Activated T-cell treated with anti-CD3 and anti-CD28 coated beads for 1 hour (primary cell): Measurements from ENCODE around the gene STAB2.

Source experiments
- DNase-seq: peaks from one replicate; pipeline ENCODE4 v3.0.0-alpha.2; 2020; ENCODE audit warnings: low read depth

Gene STAB2

GRCh38 chr12:103588680-103589079, 1.6 kb downstream of the STAB2 start:
- DNase-seq = no peak

DNA sequence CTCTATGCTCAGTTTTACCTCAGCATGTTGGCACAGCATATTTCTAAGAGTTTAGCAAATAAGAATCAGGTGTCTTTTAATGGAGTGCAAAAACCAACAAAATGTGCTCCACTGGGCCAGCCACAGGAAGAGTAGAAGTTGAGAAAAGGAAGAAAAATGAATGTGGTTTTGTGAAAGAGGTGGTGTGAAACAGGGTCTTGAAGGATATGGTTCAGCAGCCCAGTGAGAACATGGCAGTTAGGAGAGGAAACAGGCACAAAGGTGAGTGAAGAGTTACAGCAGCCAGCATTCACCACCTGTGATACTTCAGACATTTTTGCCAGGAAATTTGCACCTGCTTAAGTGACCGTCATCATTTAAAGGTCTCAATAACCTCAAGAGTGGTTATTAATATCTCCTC, 2.4 kb downstream of the STAB2 start:
- DNase-seq = no peak

- DNase-seq = no peak
Measured at GRCh38 chr12:103590271-103590670, 3.2 kb downstream of the STAB2 start.

GRCh38 chr12:103596981-103597380, 9.9 kb downstream of the STAB2 start:
- DNase-seq = no peak

DNA sequence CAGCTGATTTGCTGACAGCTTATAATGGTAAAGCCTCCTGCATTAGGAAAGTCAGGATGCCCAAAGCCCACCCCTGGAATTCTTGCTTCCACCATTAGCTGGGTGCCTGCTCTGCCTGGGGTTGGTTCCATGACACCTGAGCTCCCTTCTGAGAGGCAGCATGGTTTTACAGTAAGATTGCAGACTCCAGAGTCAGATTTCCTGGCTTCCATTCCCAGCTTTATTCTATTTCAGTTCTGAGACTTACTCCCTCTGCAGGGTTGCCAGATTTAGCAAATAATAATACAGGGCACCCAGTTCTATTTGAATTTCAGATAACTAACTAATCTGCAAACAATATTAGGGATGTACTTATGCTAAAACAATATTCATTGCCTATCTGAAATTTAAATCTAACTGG, 12.2 kb downstream of the STAB2 start:
- DNase-seq = no peak

GRCh38 chr12:103600967-103601728, 14.1 kb downstream of the STAB2 start:
- DNase-seq = no peak

GRCh38 chr12:103620395-103620794, 33.3 kb downstream of the STAB2 start:
- no peak for DNase-seq

DNA sequence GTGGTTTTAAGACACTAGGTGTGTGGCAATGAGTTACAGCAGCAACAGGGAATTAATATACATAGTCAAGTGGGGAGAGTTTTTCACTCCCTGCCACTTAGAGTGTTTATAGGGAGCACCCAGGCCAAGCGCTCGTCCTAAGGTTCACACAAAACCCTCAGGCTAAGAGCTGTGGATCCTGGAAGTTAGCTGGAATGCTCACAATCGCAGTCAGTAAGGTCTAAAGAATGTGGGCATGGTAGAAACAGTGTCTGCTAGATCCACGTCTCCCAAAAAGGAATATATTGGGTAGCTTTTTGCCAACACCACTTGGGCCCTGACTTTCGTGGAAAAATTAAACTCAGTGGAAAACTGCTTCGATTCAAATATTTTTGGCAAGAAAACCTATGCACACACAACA, 36.6 kb downstream of the STAB2 start:
- DNase-seq = no peak

DNA sequence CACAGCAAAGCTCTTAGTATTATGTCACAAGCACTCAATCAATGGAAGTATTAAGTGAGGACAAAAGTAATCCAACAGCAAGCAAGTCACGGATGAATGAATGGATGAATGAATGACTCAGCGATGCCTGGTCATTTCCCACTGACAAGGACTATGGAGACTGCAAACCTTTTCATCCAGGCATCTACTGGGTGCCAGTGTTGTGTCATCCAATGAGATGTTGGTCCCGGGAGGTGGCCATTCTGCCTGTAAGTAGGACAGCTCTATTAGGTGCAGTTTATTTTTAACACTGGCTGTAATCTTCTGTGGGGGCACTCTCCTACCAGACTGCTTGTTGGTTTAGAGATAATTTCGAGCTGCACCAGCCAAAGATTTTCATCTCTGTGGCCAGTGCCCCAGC, 39.4 kb downstream of the STAB2 start:
- no peak for DNase-seq

- DNase-seq = no peak
Measured at GRCh38 chr12:103627189-103627855, 40.2 kb downstream of the STAB2 start.

GRCh38 chr12:103632554-103633216, 45.6 kb downstream of the STAB2 start:
- peak; percentile 7 for DNase-seq

DNA sequence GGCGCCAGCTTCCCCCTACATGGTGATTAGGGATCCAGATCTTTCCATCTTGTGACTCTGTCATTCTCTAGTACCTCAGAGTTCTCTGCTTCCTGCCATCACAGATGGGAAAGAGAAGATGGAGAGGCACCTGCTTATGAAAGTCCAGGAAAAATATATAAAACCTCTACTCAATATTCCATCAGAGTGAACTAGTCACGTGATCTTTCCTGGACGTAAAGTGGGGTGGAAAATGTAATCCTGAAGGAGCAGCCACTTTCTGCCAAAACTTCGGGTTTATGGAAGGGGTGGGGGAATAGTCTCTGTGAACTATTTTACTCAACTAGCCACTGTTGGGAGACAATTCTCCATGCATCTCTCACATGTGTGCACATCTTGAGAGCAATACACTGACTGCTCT, 47.7 kb downstream of the STAB2 start:
- no peak for DNase-seq

DNA sequence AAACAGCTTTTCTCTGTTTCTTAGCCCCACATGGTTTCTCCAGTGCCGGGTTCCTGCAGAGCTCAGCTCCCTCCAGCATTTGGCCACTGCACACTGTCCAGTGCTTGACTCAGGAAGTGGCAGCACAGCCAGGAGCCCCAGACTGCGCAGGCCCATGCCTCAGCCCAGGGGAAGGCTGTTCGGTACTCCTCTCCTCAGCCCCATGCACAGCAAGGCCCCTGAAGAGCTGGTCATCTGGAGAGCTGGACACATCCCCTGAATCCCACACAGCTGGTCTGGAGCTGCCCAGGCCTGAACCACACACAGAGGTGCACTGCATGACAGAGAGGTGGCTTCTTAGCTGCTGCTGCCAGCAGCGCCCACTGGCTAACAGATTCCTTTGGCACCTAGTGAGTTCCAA, 48.3 kb downstream of the STAB2 start:
- DNase-seq = no peak

- no peak for DNase-seq
Measured at GRCh38 chr12:103637021-103637420, 49.9 kb downstream of the STAB2 start.

DNA sequence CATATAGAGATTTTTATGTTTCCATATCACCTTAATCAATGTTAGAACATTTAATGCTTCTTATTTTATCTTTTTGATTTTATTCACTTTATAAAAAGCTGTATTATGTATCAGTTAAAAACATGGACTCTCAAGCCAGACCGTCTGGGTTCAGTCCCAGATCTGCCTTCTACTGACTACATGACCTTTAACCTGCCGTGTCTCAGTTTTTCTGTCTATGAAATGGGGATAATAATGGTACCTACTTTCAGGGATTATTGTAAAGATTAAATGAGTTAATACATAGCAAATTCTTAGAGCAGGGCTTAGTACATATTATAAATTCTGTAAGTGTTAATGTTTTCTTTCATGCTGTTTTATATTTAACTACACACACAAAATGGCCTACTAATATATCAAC, 50.4 kb downstream of the STAB2 start:
- DNase-seq = no peak

DNA sequence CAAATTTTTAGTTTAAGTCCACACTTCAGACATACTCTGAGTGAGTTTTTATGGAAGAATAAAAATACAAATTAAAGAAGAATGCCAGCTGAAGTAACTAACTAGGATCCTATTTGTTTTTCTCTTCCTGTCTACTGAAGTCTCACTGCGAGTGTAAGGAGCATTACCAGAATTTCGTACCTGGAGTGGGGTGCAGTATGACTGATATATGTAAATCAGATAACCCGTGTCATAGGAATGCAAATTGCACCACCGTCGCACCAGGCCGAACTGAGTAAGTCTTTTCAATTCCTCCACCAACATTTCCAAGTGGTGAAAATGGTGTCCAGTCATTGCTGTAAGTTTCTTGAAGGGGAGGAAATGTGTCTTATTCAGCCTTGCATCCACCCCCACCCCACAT, 52.9 kb downstream of the STAB2 start:
- DNase-seq = no peak

DNA sequence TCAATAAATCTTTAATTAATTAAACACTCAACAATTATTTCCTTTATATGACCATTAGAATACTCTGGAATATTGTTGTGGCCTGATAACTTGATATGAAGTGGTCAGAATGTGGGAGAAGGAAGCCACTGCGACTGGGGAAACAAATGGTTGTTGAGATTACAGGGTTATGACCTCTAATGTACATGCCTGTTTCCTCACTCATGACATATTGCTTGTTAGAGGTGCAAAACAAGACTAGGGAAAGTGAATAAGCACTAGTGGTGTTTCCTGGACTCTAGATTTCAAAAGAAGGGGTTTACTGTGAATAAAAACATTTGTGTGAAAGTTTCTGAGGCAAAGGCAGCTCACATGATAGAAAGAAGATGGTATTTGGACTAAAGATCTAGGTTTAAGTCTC, 53.3 kb downstream of the STAB2 start:
- no peak for DNase-seq

DNA sequence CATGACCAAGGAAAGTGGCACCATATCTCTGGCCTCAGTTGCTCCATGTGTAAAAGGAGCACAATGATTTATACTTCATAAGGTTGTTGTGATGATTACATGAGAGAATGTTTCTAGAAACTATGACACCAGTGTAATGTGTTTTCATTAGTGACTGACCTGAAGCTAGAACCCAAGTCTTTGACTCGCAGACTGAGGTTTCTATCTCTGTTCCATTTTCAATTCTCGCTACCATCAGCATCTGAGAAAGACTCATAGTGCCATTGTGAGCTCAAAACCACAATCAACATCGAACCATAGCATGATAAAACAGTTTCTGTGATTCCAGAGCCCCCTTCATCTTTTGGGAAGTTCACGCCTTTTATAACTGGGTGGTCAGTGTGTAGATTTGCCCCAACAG, 53.8 kb downstream of the STAB2 start:
- no peak for DNase-seq

- DNase-seq = no peak
Measured at GRCh38 chr12:103642240-103642864, 55.3 kb downstream of the STAB2 start.

GRCh38 chr12:103645202-103645601, 58.1 kb downstream of the STAB2 start:
- DNase-seq = no peak

- DNase-seq = no peak
Measured at GRCh38 chr12:103647267-103647666, 60.2 kb downstream of the STAB2 start.

DNA sequence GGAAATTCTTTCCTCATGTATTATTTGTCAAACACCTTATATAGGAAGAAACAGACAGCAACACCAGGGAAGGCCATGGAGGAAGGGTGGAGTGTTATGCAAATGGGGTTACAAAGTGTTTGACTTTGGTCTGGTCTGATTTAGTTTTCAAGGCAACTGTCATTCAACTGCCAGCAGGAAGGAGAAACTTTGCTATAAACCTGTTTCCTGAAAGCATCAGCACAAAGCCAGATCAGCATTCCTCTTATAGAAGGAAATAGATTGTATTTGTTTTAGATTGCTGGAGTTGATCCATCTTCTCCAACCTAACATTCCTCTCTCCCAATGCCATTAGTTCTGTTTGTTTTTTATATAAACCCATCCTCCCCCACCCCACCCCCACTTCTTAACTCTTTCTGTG, 65.7 kb downstream of the STAB2 start:
- no peak for DNase-seq
